Medulla oblongata (tissue), 1 donor: ENCODE data around the gene SLC13A5.
"Not testable (repeated sequence)": the region's sequence is repeated elsewhere in the genome, so short reads cannot be mapped to it uniquely, and the experiment has no call there.

Source experiments
- DNase-seq: peaks from one replicate; pipeline ENCODE4 v3.0.0-alpha.2; 2015; ENCODE audit errors: extremely low spot score

Gene SLC13A5

DNA sequence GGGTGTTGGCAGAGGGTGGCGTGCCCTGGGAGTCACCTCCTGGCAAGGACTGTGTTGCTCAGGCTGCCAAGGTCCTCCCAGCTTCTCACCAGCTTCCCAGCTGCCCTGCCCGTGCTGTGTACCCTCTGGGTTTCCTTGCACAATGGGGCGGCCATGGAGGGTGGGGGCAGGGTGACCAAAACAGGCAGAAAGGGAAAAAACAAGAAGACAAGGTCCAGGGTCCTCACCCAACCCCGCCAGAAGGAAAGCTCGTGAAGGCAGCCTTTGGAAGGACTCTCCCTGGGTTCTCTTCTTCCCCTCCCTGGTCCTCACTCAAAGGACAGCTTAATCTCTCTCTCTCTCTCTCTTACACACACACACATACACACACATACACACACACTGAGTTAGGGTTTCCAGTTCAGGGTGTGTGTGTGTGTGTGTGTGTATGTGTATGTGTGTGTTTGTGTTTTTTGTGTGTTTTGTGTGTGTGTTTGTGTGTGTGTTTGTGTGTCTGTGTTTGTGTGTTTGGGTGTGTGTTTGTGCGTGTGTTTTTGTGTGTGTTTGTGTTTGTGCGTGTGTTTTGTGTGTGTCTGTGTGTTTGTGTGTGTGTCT, 2.0 kb downstream of the SLC13A5 start:
- peak; percentile 20 for DNase-seq

DNA sequence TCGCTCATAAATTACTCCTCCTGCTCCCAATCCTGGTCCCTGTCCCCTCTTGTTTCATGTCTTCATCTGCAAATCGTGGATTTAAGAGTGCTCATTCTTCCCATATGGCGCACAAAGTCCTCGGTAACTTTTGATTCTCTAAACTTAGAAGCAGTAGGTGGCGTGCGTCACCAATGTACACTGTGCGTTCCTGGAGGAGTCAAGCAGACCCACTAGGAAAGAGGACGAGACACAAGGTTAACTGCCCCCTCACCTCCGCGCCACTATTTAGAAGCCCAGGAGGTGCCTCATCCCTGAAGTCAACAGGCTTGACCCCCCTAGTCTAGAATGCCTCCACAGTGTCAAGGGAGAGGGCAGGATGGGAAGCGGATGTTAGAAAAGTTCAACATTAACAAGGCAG, 2.9 kb downstream of the SLC13A5 start:
- DNase-seq = no peak

DNA sequence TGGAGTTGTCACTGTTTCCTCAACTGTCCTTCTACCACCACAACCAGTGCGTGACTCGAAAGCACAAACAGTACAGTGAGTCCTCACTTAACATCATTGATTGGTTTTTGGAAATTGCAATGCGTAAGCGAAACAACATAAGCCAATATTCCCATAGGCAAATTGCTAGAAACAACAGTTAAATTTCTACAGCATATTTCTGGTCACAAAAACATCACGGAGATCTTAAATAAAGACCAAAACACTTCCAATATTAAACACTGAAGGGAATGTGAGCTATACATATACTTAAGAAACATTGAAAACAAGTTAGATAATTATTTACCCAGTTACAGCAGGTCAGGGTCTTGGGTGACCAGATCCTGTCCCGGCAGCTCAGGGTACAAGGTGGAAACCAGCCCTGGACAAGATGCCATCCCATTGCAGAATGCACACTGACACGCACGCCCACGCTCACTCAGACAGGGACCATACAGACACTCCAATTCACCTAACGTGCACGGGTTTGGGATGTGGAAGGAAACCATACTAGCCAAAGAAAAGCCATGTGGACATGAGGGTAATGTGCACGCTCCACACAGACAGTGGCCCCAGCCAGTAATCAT, 4.7 kb downstream of the SLC13A5 start:
- DNase-seq = no peak

DNA sequence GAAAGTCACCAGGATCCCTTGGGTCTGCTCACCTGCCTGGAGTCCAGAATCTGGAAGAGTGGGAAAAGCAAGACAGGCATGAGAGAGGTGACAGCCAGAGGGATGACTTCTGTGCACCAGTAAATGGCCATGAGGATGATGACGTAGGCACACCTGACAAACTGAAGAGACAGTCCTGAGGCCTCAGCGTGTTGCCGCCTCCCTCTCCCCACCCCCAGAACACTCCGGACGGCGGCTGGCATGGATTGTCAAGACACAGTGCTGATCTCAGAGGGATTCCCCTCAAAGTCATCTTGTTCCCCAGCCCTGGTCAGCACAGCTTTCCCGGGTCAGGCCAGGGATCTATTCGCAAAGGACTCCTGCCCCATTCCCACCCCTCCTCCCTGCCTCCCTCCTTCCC, 6.2 kb downstream of the SLC13A5 start:
- no peak for DNase-seq

DNA sequence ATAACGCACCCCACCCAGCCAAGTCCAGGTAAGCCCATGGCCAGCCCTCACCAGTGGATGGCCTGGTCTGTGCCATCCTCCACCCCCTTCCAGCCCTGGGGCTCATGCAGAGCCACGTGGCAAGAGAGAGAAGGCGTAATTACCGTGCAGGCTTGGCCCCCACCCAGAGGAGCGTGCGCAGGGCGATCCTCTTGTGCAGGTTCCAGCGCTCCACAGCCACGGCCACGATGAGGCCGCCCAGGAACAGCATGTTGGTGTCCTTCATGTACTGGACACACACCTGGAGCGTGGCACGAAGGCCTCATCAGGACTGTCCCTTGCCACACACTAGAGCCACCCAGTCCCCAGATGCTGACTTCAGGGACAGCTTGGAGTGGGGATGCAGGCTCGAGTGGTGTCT, 6.7 kb downstream of the SLC13A5 start:
- DNase-seq = no peak

DNA sequence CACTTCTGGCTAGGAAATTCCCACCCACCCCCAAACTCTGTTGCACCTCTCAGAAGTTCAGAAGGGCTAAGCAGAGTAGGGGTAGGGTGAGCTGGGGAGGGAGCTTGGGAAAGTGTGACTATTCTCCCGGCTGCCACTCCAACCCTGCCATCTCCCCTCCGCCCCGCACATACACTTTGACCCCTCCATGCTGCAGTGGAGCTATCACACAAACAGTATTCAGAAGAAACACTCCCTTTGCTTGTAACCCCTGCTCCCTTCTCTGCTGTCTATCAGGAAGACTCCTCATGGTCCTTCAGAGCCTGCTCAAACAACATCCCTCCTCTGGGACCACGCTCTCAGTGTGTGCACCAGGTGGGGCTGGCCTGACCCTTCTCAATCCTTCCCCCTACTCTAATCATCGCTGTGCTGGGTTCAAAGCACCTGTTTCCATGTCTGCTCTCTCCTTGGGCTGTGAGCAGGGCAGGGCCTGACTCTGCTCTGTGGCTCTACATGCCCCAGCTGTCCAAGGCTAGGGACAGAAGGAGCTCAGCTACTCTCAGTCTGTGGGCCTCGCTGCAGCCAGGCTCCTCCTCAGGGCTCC, 8.6 kb downstream of the SLC13A5 start:
- DNase-seq = no peak

DNA sequence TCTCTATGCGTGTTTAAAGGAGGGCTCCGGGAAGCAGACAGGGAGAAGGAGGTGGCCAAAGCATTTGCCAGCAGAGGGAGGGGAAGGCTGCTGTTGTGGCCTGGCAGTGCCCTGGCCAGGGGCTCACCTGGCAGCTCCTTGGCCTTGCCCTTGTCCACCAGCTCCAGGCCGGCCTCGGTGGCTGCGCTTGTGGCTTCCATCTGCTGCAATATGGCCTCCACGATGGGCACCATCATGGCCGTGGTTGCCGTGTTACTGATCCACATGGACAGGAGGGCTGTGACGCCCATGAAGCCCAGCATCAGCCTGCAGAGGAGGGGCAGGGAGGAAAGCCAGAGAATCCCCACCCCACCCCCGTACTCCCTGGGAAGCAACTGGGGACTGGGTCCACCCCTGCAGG, 9.4 kb downstream of the SLC13A5 start:
- DNase-seq = no peak

DNA sequence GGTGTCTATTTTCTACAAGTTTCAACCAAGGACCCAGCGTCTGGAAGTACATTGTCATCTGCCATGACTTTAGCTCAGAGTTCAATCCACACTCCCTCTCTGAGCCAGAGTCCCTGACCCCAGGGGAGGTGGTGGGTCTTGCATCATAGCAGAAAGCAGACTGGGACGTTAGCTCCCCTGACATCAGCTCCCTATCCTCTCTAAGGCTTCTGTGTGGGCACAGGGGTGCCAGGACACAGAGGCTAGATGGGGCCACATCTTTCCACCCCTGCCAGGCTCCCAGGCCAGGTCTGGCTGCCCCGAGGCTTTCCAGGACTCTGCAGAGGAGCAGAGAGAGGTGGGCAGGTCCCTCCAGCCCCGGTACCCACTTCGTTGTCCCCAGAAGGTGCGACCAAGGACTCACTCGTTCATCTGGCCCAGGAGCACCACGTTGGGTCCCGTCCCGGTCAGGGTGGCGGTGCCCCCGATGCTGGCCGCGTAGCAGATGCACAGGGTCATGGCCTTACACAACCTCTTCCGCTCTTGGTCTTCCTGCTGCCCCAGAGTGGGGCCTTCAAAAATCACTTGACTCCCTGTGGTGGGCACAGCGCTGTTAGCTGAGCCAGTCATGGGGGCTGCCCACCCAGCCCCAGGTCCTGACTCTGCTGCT, 10.5 kb downstream of the SLC13A5 start:
- no peak for DNase-seq

DNA sequence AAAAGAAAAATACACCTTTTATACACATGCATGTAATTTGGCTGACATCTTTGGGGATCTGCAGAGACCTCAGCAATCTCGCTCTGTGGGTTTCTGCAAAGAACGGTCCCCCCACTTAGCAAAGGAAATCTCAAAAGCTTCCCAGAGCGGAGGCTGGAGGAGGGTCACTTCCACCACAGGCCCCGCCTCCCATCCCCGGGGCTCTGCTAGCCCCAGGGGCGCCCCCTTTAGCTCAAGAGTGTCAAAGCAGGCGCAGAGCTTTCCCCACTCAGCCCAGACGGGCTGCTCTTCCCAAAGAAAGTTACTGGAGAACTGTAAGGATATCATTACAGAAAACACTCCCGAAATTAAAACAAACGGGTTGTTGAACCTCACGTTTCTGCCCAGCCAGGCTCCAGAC, 11.4 kb downstream of the SLC13A5 start:
- no peak for DNase-seq

DNA sequence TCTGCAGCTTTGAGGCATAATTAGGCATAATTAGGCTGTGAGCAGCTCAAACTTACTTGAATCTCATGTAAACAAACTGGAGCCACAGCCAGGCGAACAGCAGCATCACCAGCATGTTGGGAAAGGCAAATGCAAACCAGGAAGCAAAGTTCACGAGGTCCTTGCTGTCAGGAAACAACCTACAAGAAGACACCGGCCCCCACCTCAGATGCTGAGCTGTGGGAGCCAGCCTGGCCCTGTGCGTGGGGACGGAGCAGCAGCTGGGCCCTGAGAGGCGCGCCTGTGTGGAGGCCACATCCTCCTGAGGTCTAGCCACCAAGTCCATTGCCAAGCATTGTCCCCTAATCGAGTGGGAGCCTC, 12.2 kb downstream of the SLC13A5 start:
- no peak for DNase-seq

DNA sequence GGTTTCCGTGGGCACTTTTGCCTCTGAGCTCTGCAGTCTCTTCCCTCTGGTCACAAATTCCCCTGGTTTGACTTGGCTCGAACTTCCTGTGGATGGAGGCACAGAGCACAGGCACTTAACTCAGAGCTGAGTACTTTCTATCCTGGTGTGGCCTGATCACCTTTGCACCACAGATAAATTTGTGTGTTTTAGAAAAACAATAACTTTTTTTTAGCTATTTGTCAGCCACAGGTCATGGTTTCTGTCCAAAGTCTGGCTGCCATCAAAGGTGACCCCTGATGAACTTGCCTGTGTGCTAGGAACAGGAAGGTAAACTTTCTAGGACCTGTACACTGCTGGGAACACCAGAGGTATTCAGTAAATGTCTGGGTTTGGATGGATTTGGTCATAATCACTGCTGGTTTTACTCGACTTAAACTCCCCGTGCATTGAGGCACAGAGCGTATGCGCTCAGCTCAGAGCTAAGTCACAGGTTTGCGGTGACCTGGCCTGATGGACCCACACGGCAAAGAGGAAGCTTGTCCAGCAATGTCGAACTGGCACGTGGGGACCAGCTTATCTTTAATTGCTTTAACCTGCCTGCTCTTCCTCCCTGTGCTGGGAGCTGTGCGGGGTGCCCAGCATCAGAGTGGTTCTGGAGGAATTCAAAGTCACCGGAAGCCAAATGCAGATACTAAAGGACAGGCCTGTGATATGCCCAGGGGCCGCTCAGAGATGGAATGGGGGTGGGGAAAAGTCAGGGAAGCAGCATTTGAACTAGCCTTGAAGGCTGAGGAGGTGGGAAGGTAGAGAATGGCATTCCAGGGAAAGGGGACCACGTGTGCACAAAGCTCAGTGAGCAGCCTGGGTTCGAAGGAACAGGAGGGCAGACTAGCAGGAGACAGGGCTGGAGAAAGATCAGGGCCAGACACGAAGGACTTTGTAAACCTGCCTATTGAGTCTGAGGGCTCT, 12.9 kb downstream of the SLC13A5 start:
- DNase-seq = no peak

DNA sequence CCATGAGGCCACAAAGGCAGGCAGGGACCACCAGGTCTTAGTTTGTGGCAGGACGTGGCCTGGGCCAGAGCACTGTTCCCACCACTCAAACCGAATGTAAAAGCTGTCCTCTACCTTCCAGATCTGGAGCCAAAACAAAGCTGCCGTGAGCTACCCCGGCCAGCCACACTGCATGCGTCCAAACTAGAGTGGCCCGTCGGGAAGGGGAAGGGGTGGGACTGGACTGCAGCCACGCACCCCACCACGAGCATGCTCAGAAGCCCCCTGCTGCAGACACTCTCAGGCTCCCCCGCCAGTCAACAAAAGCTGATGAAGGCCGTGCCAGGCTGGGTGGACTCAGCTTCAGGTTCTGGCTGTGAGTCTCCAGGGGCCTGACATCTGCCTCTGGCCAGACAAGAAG, 15.2 kb downstream of the SLC13A5 start:
- no peak for DNase-seq

DNA sequence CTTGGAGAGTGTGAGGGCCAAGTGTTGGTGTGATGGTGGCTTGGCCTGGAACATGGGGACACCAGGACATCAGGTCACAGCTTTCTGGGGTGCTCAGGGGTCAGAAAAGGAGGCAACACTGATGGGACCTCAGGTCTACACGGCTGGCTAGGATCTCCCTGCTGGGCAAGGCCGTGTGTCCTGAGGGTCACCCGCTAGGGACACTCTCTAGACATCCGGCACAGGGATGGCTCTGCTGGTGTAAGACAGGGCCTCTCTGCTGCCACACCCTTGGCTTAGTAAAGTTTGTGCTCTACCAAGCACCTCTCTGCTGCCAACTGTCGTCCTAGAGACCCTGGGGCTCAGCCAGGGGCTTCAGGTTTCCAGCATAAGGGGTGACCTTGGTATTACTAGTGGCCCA, 16.3 kb downstream of the SLC13A5 start:
- DNase-seq = no peak

DNA sequence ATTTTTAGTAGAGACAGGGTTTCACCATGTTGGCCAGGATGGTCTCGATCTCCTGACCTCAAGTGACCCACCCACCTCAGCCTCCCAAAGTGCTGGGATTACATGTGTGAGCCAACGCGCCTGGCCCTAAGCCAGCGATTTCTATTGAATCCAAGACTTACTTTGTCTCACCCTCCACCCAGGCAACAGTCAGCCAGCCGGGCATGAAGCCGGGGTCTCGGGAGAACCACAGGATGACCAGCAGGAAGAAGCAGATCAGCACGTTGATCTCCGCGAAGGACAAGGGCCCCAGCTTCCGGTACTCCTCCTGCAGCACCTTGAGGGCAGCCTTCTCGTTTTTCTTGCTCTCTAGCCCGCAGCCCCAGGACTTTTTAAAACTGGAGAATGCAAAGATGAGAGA, 17.6 kb downstream of the SLC13A5 start:
- no peak for DNase-seq

DNA sequence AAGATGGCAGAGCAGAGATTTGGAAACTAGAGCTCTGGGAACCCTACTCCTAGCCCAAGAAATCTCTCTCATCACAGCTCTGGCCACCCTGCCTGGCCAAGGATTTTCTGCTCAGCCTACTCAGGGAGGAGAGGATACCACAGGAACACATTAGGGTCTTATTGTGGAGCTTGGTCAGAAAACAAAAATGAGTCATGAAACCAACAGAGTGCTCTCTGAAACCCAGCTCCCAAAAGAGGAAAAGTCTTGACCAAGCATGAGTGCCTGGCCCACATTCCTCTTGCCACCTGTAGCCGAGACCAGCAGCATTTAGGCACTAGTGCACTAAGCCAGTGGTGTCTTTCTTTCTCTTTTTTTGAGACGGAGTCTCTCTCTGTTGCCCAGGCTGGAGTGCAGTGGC, 18.1 kb downstream of the SLC13A5 start:
- DNase-seq = no peak

DNA sequence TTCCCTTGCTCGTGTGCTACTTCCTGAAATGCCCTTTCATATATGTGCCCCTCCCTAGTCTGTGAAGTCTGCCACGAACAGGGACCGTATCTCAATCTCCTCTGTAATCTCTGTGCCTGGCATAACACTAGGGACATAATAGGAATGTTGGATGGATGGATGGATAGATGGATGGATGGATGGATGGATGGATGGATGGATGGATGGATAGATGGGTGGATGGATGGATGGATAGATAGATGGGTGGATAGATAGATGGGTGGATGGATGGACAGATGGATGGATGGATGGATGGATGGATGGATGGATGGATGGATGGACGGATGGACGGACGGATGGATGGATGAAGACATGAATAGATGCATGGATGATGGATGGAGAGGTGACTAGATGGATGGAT, 21.2 kb downstream of the SLC13A5 start:
- DNase-seq = not testable (repeated sequence)

DNA sequence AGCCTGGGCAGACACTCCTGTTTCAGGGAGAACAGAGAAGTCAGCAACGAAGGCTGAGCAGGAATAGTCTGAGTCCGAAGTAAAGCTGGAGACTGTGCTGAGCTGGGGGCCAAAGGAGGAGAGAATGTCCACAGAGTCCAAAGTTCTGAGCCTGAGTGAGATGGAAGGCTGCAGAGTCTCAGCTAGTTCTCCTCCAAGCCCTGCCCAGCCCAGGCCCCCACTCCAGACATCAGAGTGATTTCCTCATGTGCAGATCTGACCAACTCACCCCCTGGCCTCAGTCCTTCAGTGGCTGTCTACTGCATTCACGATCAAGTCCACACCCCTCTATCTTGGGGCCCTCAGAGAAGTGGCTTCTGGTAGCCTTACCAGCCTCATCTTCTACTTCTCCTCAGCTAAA, 21.6 kb downstream of the SLC13A5 start:
- DNase-seq = no peak

DNA sequence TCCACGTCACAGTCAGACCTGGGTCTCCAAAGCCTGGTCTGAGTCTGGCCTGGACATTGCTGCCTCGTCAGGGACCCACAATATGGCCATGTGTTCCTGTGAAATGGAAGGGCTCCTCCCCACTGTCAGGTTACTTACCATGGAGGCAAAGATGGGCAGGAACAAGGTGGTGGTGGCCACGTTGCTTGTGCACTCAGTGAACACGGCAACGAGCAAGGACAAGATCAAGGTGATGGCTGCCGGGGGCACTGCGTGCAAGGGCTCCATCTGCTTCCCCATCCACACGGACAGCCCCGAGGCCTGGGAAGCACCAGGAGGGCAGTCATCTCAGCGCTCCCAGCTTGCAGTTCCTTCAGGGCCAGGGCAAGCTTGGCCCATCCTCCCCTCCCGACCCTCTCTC, 22.5 kb downstream of the SLC13A5 start:
- DNase-seq = no peak

DNA sequence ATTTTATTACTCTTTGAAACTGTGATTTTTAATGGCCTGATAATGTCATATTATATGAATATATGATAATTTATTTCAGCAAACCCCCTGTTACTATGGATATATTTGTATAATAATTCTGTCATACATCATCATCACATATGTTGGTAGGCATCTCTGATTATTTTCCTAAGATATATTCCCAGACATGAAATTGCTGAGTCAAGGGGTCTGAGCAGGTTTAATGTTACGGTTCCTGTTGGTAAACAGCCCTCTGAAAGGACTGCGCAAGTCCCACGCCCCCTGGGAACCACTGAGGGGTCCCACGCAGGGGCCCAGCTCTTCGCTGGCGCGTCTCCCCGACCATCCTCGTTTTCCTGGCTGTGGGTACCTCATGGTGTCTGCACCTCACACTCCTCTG, 24.2 kb downstream of the SLC13A5 start:
- no peak for DNase-seq

DNA sequence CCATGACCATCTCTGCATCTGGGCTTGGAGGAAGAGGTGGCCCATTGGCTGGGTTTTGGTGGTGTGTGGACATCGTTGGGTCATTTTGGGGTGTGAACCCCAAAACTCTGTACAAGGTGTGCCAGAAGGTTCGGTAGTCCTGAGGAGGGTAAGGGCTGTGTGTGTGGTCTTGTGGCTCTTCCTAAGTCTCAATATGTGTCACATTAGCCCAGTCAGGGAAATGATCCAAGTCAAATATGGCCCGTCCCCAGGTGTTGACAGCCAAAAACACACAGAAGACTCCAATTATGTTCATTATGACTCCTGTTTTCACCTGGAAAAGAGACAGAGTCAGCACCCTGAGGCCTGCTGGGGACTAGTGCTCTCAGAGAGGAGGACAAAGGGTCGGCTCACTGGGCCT, 27.1 kb downstream of the SLC13A5 start:
- no peak for DNase-seq

DNA sequence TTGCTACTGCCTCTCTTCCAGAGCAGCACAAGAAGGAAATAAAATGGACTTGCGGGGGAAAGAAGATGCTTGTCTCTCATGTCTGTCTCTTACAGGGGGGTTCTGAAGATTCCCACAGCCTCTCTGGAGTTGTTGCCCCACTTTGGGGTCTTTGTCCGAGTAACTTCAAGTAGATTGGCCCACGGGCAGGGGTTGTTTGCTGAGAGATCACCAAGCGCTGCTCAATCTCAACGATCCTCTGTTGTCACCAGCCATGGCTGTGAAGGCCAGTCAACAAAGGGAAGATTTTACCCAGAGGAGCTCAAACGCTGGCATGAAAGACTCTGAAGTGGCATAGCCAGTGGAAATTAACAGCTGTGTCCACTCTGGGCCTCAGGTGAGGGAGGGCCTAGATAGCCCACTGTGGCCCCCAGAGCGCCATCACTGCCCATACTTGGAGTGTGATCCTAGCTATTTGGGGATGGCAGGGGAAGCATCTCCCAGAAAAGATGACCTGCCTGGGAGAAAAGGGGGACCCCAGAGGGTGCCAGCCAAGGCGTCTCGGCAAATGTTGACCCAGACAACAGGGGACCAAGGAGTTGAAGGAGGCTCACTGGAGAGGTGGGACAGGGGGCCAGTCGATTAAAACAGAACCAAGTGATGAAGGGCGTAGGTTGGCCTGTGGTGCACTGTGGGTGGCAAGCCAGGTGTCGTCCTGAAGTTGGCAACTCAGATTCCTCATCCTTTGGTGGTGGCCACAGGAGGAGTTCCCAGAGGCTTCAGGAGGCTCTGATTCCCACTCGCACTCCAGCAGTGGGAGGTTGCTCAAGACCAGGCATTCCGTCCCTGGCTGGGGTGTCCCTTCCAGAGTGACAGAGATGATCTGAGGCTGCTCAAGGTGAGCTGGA, 28.0 kb downstream of the SLC13A5 start:
- no peak for DNase-seq
